Femur (tissue), 1 donor: ENCODE measurements around the gene EVI5.
"Not testable (repeated sequence)": the region's sequence is repeated elsewhere in the genome, so short reads cannot be mapped to it uniquely, and the experiment has no call there.

ENCODE experiments used
- DNase-seq: peaks from one replicate; pipeline ENCODE4 v3.0.0-alpha.2; 2017

EVI5 gene

DNA sequence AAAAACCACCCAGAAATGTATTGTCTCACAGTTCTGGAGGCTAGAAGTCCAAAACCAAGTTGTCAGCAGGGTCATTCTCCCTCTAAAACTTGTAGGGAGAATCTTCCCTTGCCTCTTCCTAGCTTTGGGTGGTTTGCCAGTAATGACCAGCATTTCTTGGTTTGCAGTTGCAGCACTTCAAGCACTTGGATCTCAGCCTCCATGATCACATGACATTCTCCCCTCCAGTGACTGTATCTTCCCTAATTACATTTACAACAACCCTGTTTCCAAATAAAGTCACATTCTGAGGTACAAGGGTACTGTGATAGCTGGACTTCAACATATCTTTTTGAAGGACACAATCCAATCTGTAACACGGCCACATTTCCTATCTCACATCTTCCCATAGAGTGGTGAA, 37.2 kb downstream of the EVI5 start:
- no peak for DNase-seq

DNA sequence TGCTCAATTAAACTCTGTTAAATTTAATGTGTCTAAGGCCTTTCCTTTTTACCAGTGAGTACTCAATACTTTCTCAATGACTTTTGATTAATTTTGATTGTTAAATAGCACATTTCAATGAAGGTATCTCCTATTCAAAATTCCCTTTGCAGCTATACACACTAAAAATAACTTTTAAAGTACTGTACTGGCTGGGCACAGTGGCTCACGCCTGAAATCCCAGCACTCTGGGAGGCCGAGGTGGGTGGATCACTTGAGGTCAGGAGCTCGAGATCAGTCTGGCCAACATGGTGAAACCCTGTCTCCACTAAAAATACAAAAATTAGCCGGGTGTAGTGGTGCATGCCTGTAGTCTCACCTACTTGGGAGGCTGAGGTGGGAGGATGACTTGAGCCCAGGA, 38.7 kb downstream of the EVI5 start:
- DNase-seq: not testable (repeated sequence)

- DNase-seq: no peak
Observed at GRCh38 chr1:92743221-92743620, 41.7 kb downstream of the EVI5 start.

GRCh38 chr1:92739669-92740524, 45.0 kb downstream of the EVI5 start:
- DNase-seq: no peak

GRCh38 chr1:92736395-92736794, 48.5 kb downstream of the EVI5 start:
- DNase-seq: no peak

- no peak for DNase-seq
Observed at GRCh38 chr1:92730476-92730875, 54.4 kb downstream of the EVI5 start.

DNA sequence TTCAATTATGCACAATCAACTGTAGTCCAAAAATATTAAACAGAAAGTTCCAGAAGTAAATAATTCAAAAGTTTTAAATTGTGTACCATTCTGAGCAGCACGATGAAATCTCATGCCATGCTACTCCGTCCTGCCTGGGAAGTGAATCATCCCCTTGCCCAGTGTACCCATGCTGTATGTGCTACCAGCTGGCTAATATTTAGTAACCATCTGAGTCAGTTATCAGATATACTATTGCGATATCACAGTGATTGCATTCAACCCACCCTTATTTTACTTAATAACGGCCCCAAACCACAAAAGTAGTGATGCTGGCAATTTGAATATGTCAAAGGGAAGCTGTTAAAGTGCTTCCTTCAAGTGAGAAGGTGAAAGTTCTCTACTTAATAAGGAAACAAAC, 56.2 kb downstream of the EVI5 start:
- no peak for DNase-seq

DNA sequence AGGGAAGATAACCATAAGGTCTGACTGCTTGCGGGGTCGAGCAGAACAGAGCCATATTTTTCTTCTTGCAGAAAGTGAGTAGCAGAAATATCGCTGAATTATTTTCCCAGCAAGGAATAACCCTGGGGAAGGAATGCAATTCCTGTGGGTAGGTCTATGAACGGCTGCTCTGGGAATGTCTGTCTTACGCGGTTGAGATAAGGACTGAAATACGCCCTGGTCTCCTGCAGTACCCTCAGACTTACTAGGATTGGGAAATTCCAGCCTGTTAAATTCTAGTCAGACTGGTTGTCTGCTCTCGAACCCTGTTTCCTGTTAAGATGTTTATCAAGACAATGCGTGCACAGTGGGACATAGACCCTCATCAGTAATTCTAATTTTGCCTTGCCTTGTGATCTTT, 61.2 kb downstream of the EVI5 start:
- not testable (repeated sequence) for DNase-seq

GRCh38 chr1:92721886-92722285, 63.0 kb downstream of the EVI5 start:
- DNase-seq: no peak

DNA sequence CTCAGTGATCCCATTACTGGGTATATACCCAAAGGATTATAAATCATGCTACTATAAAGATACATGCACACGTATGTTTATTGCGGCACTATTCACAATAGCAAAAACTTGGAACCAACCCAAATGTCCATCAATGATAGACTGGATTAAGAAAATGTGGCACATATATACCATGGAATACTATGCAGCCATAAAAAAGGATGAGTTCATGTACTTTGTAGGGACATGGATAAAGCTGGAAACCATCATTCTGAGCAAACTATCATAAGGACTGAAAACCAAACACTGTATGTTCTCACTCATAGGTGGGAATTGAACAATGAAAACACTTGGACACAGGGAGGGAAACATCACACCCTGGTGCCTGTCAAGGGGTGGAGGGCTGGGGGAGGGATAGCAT, 63.8 kb downstream of the EVI5 start:
- DNase-seq: not testable (repeated sequence)

DNA sequence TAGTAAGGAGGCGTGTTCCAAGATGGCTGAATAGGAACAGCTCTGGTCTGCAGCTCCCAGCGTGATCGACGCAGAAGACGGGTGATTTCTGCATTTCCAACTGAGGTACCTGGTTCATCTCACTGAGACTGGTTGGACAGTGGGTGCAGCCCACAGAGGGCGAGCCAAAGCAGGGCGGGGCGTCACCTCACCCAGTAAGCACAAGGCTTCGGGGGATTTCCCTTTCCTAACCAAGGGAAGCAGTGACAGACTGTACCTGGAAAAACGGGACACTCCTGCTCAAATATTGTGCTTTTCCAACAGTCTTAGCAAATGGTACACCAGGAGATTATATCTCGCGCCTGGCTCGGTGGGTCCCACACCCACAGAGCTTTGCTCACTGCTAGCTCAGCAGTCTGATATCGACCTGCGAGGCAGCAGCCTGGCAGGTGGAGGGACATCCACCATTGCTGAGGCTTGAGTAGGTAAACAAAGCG, 69.4 kb downstream of the EVI5 start:
- not testable (repeated sequence) for DNase-seq

DNA sequence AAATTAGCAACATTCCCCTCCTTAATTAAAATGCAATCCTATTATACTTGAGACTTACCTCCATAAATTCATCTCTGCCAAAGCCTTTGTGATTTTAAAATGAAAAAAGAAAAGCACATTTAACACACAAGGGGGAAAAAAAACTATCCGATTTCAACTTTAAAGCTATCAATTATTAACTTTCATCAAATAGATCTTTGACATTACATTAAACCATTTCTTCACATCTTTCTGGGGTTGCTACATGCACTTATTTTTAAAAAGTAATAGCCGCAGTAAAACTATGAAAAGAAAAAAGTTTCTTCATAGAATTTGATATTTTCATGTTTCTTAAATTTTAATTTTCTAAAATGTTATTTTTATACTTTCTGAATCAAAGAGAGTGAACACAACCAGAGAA, 71.0 kb downstream of the EVI5 start:
- DNase-seq: no peak

DNA sequence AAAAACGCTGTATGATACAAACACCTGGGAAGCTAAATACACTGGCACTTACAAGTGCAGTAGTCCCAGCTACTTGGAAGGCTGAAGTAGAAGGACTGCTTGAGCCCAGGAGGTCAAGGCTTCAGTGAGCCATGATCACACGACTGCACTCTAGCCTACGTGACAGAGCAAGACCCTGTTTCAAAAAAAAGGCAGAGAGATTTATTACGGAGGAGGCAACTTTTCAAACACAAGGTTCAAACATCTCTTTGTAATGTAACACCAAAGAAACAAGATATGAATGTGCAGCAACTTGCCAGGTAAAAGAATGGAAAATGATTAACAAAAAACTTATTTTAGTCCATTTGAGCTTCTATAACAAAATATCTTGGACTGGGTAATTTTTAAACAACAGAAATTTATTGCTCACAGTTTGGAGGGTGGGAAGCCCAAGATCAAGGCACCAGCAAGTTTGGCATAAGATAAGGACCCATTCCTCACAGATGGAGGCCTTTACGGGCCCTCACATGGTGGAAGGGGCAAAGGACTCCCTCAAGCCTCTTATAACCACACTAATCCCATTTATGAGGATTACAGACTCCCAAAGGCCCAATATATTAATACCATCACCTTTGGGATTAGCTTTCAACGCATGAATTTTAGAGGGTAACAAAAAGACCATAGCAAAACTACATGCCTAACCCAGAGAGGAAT, 73.3 kb downstream of the EVI5 start:
- DNase-seq: no peak

- DNase-seq: no peak
Observed at GRCh38 chr1:92709738-92710137, 75.2 kb downstream of the EVI5 start.

DNA sequence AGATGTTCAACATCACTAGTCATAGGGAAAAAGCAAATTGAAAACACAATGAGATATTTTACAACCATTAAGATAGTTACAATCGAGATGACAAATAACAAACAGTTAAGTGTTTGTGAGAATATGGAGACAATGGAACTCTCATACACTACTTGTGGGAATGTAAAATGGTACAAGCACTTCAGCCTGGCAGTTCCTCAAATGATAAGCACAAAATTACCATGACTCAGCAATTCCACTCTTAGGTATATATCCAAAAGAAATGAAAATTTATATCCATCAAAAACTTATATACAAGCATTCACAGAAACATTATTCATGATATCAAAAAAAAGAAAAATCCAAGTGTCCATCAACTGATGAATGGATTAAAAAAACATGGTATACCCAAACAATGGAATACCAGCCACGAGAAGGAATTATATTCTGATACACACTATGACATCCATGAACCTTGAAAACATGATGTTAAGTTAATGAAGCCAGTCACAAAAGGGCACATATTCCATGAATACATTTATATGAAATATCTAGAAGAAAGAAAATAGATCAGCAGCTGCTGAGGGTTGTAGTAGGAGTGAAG, 76.4 kb downstream of the EVI5 start:
- DNase-seq: no peak

DNA sequence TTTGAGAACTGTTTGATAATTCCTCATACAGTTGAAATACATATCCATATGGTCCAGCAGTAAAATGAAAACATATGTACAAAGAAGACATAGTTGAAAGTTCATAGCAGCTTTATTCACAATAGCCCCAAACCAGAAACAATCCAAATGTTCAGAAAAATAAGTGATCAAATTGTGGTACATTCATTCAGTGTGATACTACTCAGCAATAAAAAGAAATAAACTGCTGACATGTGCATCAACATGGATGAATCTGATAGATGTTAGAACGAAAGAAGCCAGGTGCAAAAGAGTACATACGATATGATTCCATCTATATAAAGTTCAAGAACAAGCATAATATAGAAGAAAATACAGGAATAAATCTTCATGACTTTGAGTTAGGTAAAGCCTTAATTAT, 77.2 kb downstream of the EVI5 start:
- DNase-seq: no peak

DNA sequence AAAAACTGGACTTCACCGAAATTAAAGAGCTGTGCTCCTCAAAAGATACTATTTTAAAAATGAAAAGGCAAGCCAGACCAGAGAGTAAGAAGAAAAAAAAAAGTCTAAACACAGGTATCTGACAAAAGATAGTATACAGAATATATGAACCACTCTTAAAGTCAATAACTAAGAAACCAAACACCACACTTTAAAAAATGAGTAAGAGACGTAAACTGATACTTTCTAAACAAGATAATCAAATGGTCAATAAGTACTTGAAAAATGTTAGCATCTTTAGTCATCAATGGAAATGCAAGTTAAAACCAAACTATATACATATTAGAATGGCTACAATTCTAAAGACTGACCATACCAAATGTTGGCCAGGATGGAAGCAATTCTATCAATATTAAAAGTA, 77.6 kb downstream of the EVI5 start:
- DNase-seq: no peak

- DNase-seq: no peak
Observed at GRCh38 chr1:92705446-92705845, 79.5 kb downstream of the EVI5 start.

DNA sequence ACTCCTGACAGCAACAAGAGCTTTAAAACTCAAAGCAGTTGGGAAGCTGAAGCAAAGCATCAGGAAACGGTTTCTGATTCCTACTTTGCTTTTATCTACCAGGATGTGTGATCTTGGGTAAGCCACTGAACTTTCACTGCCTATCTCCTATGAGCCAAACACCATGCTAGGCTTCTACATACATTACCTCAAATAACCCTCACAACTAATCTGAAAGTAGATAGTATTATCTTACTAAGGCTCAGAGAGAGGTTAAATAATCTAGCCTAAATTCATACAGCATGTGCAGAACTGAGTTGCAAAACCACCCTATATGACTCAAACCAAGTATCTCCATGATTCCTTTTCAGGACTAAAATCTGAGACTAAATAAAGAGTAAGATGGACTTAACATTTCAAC, 83.8 kb downstream of the EVI5 start:
- DNase-seq: no peak

- peak; percentile 49 for DNase-seq
Observed at GRCh38 chr1:92698932-92699331, 86.0 kb downstream of the EVI5 start.

DNA sequence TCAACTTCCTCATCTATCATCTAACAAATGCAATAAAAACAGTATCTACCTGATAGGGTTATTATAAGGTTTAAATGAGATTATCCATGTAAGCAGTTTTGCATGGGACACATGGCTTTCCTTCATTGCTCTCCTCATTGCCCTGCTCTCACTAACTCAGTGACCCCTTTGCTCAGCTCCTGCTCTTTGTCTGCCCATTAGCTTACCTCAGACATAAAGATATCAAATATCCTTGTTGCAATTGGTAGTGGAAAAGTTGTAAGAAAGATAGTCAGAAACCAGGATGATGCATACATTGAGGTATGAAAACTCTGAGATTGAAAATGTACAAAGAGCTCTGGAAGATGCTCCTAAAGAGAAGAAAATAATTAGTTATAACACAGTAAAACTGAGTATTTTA, 89.8 kb downstream of the EVI5 start:
- DNase-seq: no peak

GRCh38 chr1:92691925-92692324, 93.0 kb downstream of the EVI5 start:
- DNase-seq: no peak

DNA sequence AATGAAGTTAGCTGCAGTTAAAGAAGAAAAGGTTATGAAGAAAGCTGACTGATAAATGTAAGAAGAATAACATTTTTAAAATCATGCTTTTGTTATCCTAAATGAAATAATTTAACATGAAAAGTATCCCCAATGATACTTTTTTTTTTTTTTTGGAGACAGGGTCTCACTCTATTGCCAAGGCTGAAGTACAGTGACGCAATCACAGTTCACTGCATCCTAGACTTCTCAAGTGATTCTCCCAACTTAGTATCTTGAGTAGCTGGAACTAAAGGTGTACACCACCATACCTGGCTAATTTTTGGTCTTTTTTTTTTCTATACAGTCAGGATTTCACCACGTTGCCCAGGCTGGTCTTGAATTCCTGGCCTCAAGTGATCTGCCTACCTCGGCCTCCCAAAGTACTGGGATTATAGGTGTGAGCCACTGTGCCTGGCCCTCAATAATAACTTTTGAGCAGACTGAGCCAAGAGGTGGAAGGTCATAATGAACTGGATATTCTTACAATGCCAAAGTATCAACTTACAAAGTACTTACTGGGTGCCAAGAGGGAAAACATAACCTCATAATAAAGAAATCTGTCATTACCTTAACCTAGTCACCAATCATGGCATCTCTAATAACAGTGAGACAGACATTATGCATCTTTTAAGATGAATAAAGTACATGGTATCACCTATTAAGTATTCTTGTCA, 94.5 kb downstream of the EVI5 start:
- no peak for DNase-seq
